ENCODE measurements around the gene MYO1G. TPM values are rescaled to one million over a fixed set of nuclear protein-coding genes. Genes with fewer than 3 reads are reported as not detected.

MYO1G gene
- total RNA-seq, 2 experiments from 2014 or later, result 23.6 to 87.3 TPM

- ChIA-PET POLR2A (interaction anchor here (0.5 kb wide), 1 partner anchor 126 kb away, joined by 3 read pairs; no protein-coding TSS in a partner anchor), CTCF (ENCODE audit: unreplicated experiment) (interaction anchor here (0.6 kb wide), 1 partner anchor 34 kb away, joined by 9 read pairs; no protein-coding TSS in a partner anchor)
- Histone ChIP-seq H3K27ac (ENCODE audit: low read depth, low read length, poor library complexity, severe bottlenecking) (no peak overlapping the region), H3K79me2 (ENCODE audit: insufficient read depth, low read depth, low read length) (no peaks in the 10 kb centered on the region), H3K36me3 (ENCODE audit: insufficient read depth, low read length) (no peaks in the 10 kb centered on the region), H3K4me3 (ENCODE audit: low read depth, low read length, poor library complexity, severe bottlenecking) (no peak overlapping the region), H2AFZ (ENCODE audit: low read length) (no peak overlapping the region), H3K9me3 (ENCODE audit: low read length) (no peaks in the 10 kb centered on the region), H3K9me2 (ENCODE audit: insufficient read depth, low read length) (no peaks in the 10 kb centered on the region), H3K4me2 (ENCODE audit: low read length) (no peak overlapping the region), H4K20me1 (ENCODE audit: insufficient read depth, low read length) (no peaks in the 10 kb centered on the region), H3K4me1 (ENCODE audit: insufficient read depth, low read length, poor library complexity, severe bottlenecking) (peaks cover 9% of the 10 kb centered on the region)
- intact Hi-C loops (cut with micrococcal nuclease; ENCODE audit: unreplicated experiment), result no loop called here
- no peak for DNase-seq (ENCODE audit: low spot score)
- BruUV-seq (replicated peaks), result no TSS peak
- TF ChIP-seq CTCF (conservative IDR thresholded peaks at IDR 0.05; ENCODE audit: low read length), result no peak
These were observed 16.9 kb downstream of the MYO1G start for GRCh38 chr7:44961844-44962482.

GRCh38 chr7:44960011-44960580 lies 18.7 kb downstream of the MYO1G start:
- H4K20me1 ChIP-seq (ENCODE audit: insufficient read depth, low read length), result no peaks in the 10 kb centered on the region
- H3K79me2 ChIP-seq (ENCODE audit: insufficient read depth, low read depth, low read length), result no peaks in the 10 kb centered on the region
- intact Hi-C loops (cut with micrococcal nuclease; ENCODE audit: unreplicated experiment), result no loop called here
- CTCF ChIA-PET (ENCODE audit: unreplicated experiment), result no interaction called here
- no peak overlapping the region for H2AFZ ChIP-seq (ENCODE audit: low read length)
- H3K36me3 ChIP-seq (ENCODE audit: insufficient read depth, low read length), result no peaks in the 10 kb centered on the region
- no peak overlapping the region for H3K4me2 ChIP-seq (ENCODE audit: low read length)
- no peaks in the 10 kb centered on the region for H3K9me3 ChIP-seq (ENCODE audit: low read length)
- no peak for TF ChIP-seq EZH2phosphoT487 (IDR thresholded peaks at IDR 0.05; ENCODE audit: borderline replicate concordance, low read depth, low read length)
- TF ChIP-seq CTCF (conservative IDR thresholded peaks at IDR 0.05; ENCODE audit: low read length), result no peak
- no peak overlapping the region for H3K27ac ChIP-seq (ENCODE audit: low read depth, low read length, poor library complexity, severe bottlenecking)
- no peak for DNase-seq (ENCODE audit: low spot score)
- no TSS peak for BruUV-seq (replicated peaks)
- H3K4me1 ChIP-seq (ENCODE audit: insufficient read depth, low read length, poor library complexity, severe bottlenecking), result peaks cover 8% of the 10 kb centered on the region
- no peaks in the 10 kb centered on the region for H3K9me2 ChIP-seq (ENCODE audit: insufficient read depth, low read length)
- POLR2A ChIA-PET, result no interaction called here
- no peak overlapping the region for H3K4me3 ChIP-seq (ENCODE audit: low read depth, low read length, poor library complexity, severe bottlenecking)

GRCh38 chr7:44959433-44959951 lies 19.3 kb downstream of the MYO1G start:
- H2AFZ ChIP-seq (ENCODE audit: low read length), result no peak overlapping the region
- no peak for DNase-seq (ENCODE audit: low spot score)
- POLR2A ChIA-PET, result no interaction called here
- no peak overlapping the region for H3K4me2 ChIP-seq (ENCODE audit: low read length)
- H3K4me3 ChIP-seq (ENCODE audit: low read depth, low read length, poor library complexity, severe bottlenecking), result no peak overlapping the region
- CTCF ChIA-PET (ENCODE audit: unreplicated experiment), result no interaction called here
- BruUV-seq (replicated peaks), result no TSS peak
- no peaks in the 10 kb centered on the region for H3K9me3 ChIP-seq (ENCODE audit: low read length)
- H3K27ac ChIP-seq (ENCODE audit: low read depth, low read length, poor library complexity, severe bottlenecking), result no peak overlapping the region
- no peaks in the 10 kb centered on the region for H4K20me1 ChIP-seq (ENCODE audit: insufficient read depth, low read length)
- no peaks in the 10 kb centered on the region for H3K9me2 ChIP-seq (ENCODE audit: insufficient read depth, low read length)
- no peaks in the 10 kb centered on the region for H3K79me2 ChIP-seq (ENCODE audit: insufficient read depth, low read depth, low read length)
- H3K36me3 ChIP-seq (ENCODE audit: insufficient read depth, low read length), result no peaks in the 10 kb centered on the region
- intact Hi-C loops (cut with micrococcal nuclease; ENCODE audit: unreplicated experiment), result no loop called here
- TF ChIP-seq CTCF (conservative IDR thresholded peaks at IDR 0.05; ENCODE audit: low read length), result no peak
- TF ChIP-seq EZH2phosphoT487 (IDR thresholded peaks at IDR 0.05; ENCODE audit: borderline replicate concordance, low read depth, low read length), result no peak
- H3K4me1 ChIP-seq (ENCODE audit: insufficient read depth, low read length, poor library complexity, severe bottlenecking), result peaks cover 8% of the 10 kb centered on the region

All from OCI-LY7 (cell line).